Measurements from ENCODE around the gene PYDC1. TPM values are rescaled to one million over a fixed set of nuclear protein-coding genes. Genes with fewer than 3 reads are reported as not detected.
"Not testable (repeated sequence)": the region's sequence is repeated elsewhere in the genome, so short reads cannot be mapped to it uniquely, and the experiment has no call there.

Gene PYDC1
- total RNA-seq, 5 donors from 2014 or later (not counting 1 experiment from before 2014, with no cell fraction given): not detected

GRCh38 chr16:31179219-31179746 lies 37.7 kb downstream of the PYDC1 start:
- WGBS (ENCODE audit: insufficient coverage): under 1% methylated on average over 23 of the region's 27 CpGs
- CTCF ChIA-PET: interaction anchor here (1.0 to 1.2 kb wide), 3 partner anchors 19 to 37 kb away, joined by 3 to 4 read pairs (median 4); no protein-coding TSS in a partner anchor
- H3K27me3 Mint-ChIP-seq: peaks cover 0 to 2% of the 10 kb centered on the region in 2 donors

GRCh38 chr16:31177136-31177535 lies 39.8 kb downstream of the PYDC1 start:
- H3K4me1 Mint-ChIP-seq: peaks cover 34 to 43% (median 39%) of the 10 kb centered on the region in 3 donors
- peaks cover 9% of the 10 kb centered on the region for H3K36me3 Mint-ChIP-seq
- ATAC-seq (replicated peaks in 1 of 4) (peak; percentile 12 to 39 (median 30)), DNase-seq (peak in 34 of 35 experiments; percentile 14 to 72 (median 42))
- peak overlapping the region; percentile 31 to 44 for H3K4me3 ChIP-seq (ENCODE audit: control insufficient read depth in 1 of 2, extremely low read depth in 1 of 2, low read length in 1 of 2)
- POLR2A ChIA-PET: interaction anchor here (0.6 to 1.4 kb wide), 4 partner anchors 24 to 87 kb away, joined by 3 to 10 read pairs (median 6); no protein-coding TSS in a partner anchor
- H3K4me1 ChIP-seq (ENCODE audit: control insufficient read depth in 1 of 2, extremely low read depth in 1 of 2, insufficient read depth in 2 of 2, low read length in 2 of 2): peaks cover 25 to 42% of the 10 kb centered on the region in 2 experiments
- H3K27me3 Mint-ChIP-seq: peaks cover 0 to 2% of the 10 kb centered on the region in 2 donors
- 4% methylated on average over 3 of the region's 3 CpGs for WGBS (ENCODE audit: insufficient coverage)
- peak overlapping the region; percentile 95 to 99 for H3K27ac Mint-ChIP-seq
- H3K27me3 ChIP-seq (replicated peaks in 1 of 2; ENCODE audit: control insufficient read depth in 2 of 2, extremely low read depth in 1 of 2, insufficient read depth in 2 of 2, low read length in 1 of 2): no peaks in the 10 kb centered on the region
- H3K27ac ChIP-seq (ENCODE audit: low read length): peak overlapping the region; percentile 25
- no peaks in the 10 kb centered on the region for H3K9me3 ChIP-seq
- CTCF ChIA-PET: interaction anchor here (0.6 to 2.4 kb wide), 8 partner anchors 10 to 276 kb away, joined by 3 to 15 read pairs (median 3); partner anchors contain the start of gene KAT8 (in 1 of the 2)
- peaks cover 0 to 4% of the 10 kb centered on the region in 2 donors for H3K36me3 ChIP-seq (ENCODE audit: control insufficient read depth in 2 of 2, extremely low read depth in 1 of 2, insufficient read depth in 1 of 2, low read length in 1 of 2)
- H3K9me3 Mint-ChIP-seq: no peaks in the 10 kb centered on the region
- H3K4me3 Mint-ChIP-seq: peak overlapping the region; percentile 55 to 97 (median 72)

More at GRCh38 chr16:31179219-31179746, 37.7 kb downstream of the PYDC1 start:
- DNase-seq: no peak
- POLR2A ChIA-PET: interaction anchor here in 1 of 2 donors (0.5 to 2.1 kb wide), 5 partner anchors 10 to 62 kb away, joined by 3 to 16 read pairs (median 8); partner anchors contain the start of genes KAT8 and PYCARD
- Mint-ChIP-seq H3K4me3 (peak overlapping the region; percentile 97 to 98 (median 98)), H3K4me1 (peaks cover 54 to 64% (median 60%) of the 10 kb centered on the region in 3 donors), H3K9me3 (no peaks in the 10 kb centered on the region), H3K27ac (peak overlapping the region; percentile 99), H3K36me3 (peaks cover 30% of the 10 kb centered on the region)
- peak overlapping the region; percentile 89 for H3K27ac ChIP-seq (ENCODE audit: low read length)
- peak overlapping the region; percentile 90 to 92 for H3K4me3 ChIP-seq (ENCODE audit: control insufficient read depth in 1 of 2, extremely low read depth in 1 of 2, low read length in 1 of 2)
- no peaks in the 10 kb centered on the region for H3K9me3 ChIP-seq
- no peak for ATAC-seq (replicated peaks in 1 of 4)
- H3K4me1 ChIP-seq (ENCODE audit: control insufficient read depth in 1 of 2, extremely low read depth in 1 of 2, insufficient read depth in 2 of 2, low read length in 2 of 2): peaks cover 44 to 64% of the 10 kb centered on the region in 2 experiments
- H3K36me3 ChIP-seq (ENCODE audit: control insufficient read depth in 2 of 2, extremely low read depth in 1 of 2, insufficient read depth in 1 of 2, low read length in 1 of 2): peaks cover 6 to 24% of the 10 kb centered on the region in 2 donors
- no peaks in the 10 kb centered on the region for H3K27me3 ChIP-seq (replicated peaks in 1 of 2; ENCODE audit: control insufficient read depth in 2 of 2, extremely low read depth in 1 of 2, insufficient read depth in 2 of 2, low read length in 1 of 2)

GRCh38 chr16:31170048-31170447 lies 46.9 kb downstream of the PYDC1 start:
- H3K4me3 Mint-ChIP-seq; H3K4me1 ChIP-seq (ENCODE audit: control insufficient read depth in 1 of 2, extremely low read depth in 1 of 2, insufficient read depth in 2 of 2, low read length in 2 of 2); H3K4me3 ChIP-seq (ENCODE audit: control insufficient read depth in 1 of 2, extremely low read depth in 1 of 2, low read length in 1 of 2); H3K27ac ChIP-seq (ENCODE audit: low read length); H3K36me3 Mint-ChIP-seq; H3K27ac Mint-ChIP-seq; H3K4me1 Mint-ChIP-seq; DNase-seq; POLR2A ChIA-PET; H3K9me3 Mint-ChIP-seq; H3K36me3 ChIP-seq (ENCODE audit: control insufficient read depth in 2 of 2, extremely low read depth in 1 of 2, insufficient read depth in 1 of 2, low read length in 1 of 2); H3K9me3 ChIP-seq; H3K27me3 Mint-ChIP-seq; ATAC-seq (replicated peaks in 1 of 4); CTCF ChIA-PET; H3K27me3 ChIP-seq (replicated peaks in 1 of 2; ENCODE audit: control insufficient read depth in 2 of 2, extremely low read depth in 1 of 2, insufficient read depth in 2 of 2, low read length in 1 of 2): not testable (repeated sequence)
- WGBS (ENCODE audit: insufficient coverage): no CpG with 5 or more reads among the region's 2 CpGs

GRCh38 chr16:31168848-31169247 lies 48.1 kb downstream of the PYDC1 start:
- H3K4me1 ChIP-seq (ENCODE audit: control insufficient read depth in 1 of 2, extremely low read depth in 1 of 2, insufficient read depth in 2 of 2, low read length in 2 of 2): no peaks in the 10 kb centered on the region
- no peaks in the 10 kb centered on the region for H3K9me3 ChIP-seq
- H3K27ac Mint-ChIP-seq: no peak overlapping the region
- WGBS (ENCODE audit: insufficient coverage): 100% methylated on average over 1 of the region's 2 CpGs
- no peaks in the 10 kb centered on the region for H3K9me3 Mint-ChIP-seq
- no peak overlapping the region for H3K27ac ChIP-seq (ENCODE audit: low read length)
- POLR2A ChIA-PET: no interaction called here
- H3K4me3 ChIP-seq (ENCODE audit: control insufficient read depth in 1 of 2, extremely low read depth in 1 of 2, low read length in 1 of 2): no peak overlapping the region
- no peaks in the 10 kb centered on the region for H3K36me3 Mint-ChIP-seq
- H3K4me1 Mint-ChIP-seq: peaks cover 0 to 4% (median 1%) of the 10 kb centered on the region in 3 donors
- CTCF ChIA-PET: interaction anchor here in 1 of 2 donors (1.9 kb wide), 1 partner anchor 27 kb away, joined by 5 read pairs; no protein-coding TSS in a partner anchor
- no peaks in the 10 kb centered on the region for H3K27me3 Mint-ChIP-seq
- ATAC-seq (replicated peaks in 1 of 4): no peak
- DNase-seq: no peak
- H3K4me3 Mint-ChIP-seq: no peak overlapping the region
- H3K27me3 ChIP-seq (replicated peaks in 1 of 2; ENCODE audit: control insufficient read depth in 2 of 2, extremely low read depth in 1 of 2, insufficient read depth in 2 of 2, low read length in 1 of 2): no peaks in the 10 kb centered on the region
- no peaks in the 10 kb centered on the region for H3K36me3 ChIP-seq (ENCODE audit: control insufficient read depth in 2 of 2, extremely low read depth in 1 of 2, insufficient read depth in 1 of 2, low read length in 1 of 2)

- WGBS (ENCODE audit: insufficient coverage): 98% methylated on average over 7 of the region's 8 CpGs
- no peaks in the 10 kb centered on the region for H3K36me3 Mint-ChIP-seq
Measured at GRCh38 chr16:31167315-31167714, 49.6 kb downstream of the PYDC1 start.

More at GRCh38 chr16:31167315-31167714, 49.6 kb downstream of the PYDC1 start:
- no peak overlapping the region for H3K27ac Mint-ChIP-seq
- POLR2A ChIA-PET: interaction anchor here in 1 of 2 donors (0.5 kb wide), 1 partner anchor 144 kb away, joined by 3 read pairs; no protein-coding TSS in a partner anchor
- H3K27me3 ChIP-seq (replicated peaks in 1 of 2; ENCODE audit: control insufficient read depth in 2 of 2, extremely low read depth in 1 of 2, insufficient read depth in 2 of 2, low read length in 1 of 2): no peaks in the 10 kb centered on the region
- no peaks in the 10 kb centered on the region for H3K27me3 Mint-ChIP-seq
- no peaks in the 10 kb centered on the region for H3K9me3 ChIP-seq
- H3K36me3 ChIP-seq (ENCODE audit: control insufficient read depth in 2 of 2, extremely low read depth in 1 of 2, insufficient read depth in 1 of 2, low read length in 1 of 2): no peaks in the 10 kb centered on the region
- CTCF ChIA-PET: interaction anchor here (0.5 to 1.9 kb wide), 3 partner anchors 10 to 28 kb away, joined by 3 to 5 read pairs (median 4); no protein-coding TSS in a partner anchor
- no peak for ATAC-seq (replicated peaks in 1 of 4)
- H3K4me1 Mint-ChIP-seq: peaks cover 0 to 4% (median 1%) of the 10 kb centered on the region in 3 donors
- H3K4me1 ChIP-seq (ENCODE audit: control insufficient read depth in 1 of 2, extremely low read depth in 1 of 2, insufficient read depth in 2 of 2, low read length in 2 of 2): no peaks in the 10 kb centered on the region
- DNase-seq: no peak
- H3K4me3 Mint-ChIP-seq: no peak overlapping the region
- H3K4me3 ChIP-seq (ENCODE audit: control insufficient read depth in 1 of 2, extremely low read depth in 1 of 2, low read length in 1 of 2): no peak overlapping the region
- H3K9me3 Mint-ChIP-seq: no peaks in the 10 kb centered on the region
- H3K27ac ChIP-seq (ENCODE audit: low read length): no peak overlapping the region

All from T-cell (primary cell).